Measurements from ENCODE around the gene ST7. TPM values are rescaled to one million over a fixed set of nuclear protein-coding genes. Genes with fewer than 3 reads are reported as not detected.

The ST7 gene
- total RNA-seq, 4 donors from 2014 or later, result 7.2 to 47.9 (median 19.1) TPM

GRCh38 chr7:117153016-117153545 lies 199.8 kb downstream of the ST7 start:
- TF ChIP-seq CTCF (IDR thresholded peaks at IDR 0.05), result no peak
- TF ChIP-seq POLR2AphosphoS5 (IDR thresholded peaks at IDR 0.05), result no peak
- TF ChIP-seq POLR2A (IDR thresholded peaks at IDR 0.05), result no peak
- no peak for TF ChIP-seq EP300 (IDR thresholded peaks at IDR 0.05; ENCODE audit: low read depth)
- Histone ChIP-seq H3K27ac (no peak overlapping the region), H3K9me3 (no peaks in the 10 kb centered on the region), H3K36me3 (no peaks in the 10 kb centered on the region), H3K4me3 (no peak overlapping the region), H3K4me1 (peaks cover 0 to 7% (median 2%) of the 10 kb centered on the region in 4 donors), H3K27me3 (no peaks in the 10 kb centered on the region)
- in situ Hi-C loops (cut with MboI; ENCODE audit: low pct_ligation_motif_present in 1 of 4, low pct_unique_long_range_greater_than_20kb in 1 of 4, low sequenced_read_pairs in 3 of 4) (no loop called here), intact Hi-C loops (cut with DNase I; ENCODE audit: low total_unique reads) (no loop called here)
- DNase-seq, result no peak
- WGBS, 2 donors (ENCODE audit: low coverage in 1 of 2), result 62 to 71% methylated on average over 1 of the region's 1 CpG

DNA sequence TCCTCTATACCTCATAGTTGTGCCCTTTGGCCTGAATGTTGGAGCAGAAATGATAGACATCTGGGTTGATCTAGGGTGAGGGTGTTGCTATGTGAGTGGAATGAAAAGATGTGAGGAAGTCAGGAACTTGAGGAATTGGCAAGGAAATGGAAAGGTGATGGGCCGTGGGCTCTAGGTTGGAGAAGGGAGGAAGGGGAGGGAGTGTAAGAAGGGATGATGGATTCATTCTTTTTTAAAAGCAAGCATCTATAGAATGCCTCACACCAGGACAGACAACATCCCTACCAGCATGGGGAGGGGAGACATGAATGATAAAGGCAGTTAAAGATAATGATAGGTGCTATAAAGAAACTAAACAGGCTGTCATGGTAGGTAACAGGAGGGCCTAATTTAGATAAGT lies 201.4 kb downstream of the ST7 start:
- WGBS, 2 donors (ENCODE audit: low coverage in 1 of 2), result 94 to 100% methylated on average over 1 of the region's 1 CpG
- no peak for DNase-seq
- H3K36me3 ChIP-seq, result no peaks in the 10 kb centered on the region
- no peak overlapping the region for H3K4me3 ChIP-seq
- H3K9me3 ChIP-seq, result no peaks in the 10 kb centered on the region
- peaks cover 0 to 9% (median 7%) of the 10 kb centered on the region in 4 donors for H3K4me1 ChIP-seq
- no peaks in the 10 kb centered on the region for H3K27me3 ChIP-seq
- no peak for TF ChIP-seq POLR2AphosphoS5 (IDR thresholded peaks at IDR 0.05)
- no peak overlapping the region for H3K27ac ChIP-seq
- in situ Hi-C loops (cut with MboI; ENCODE audit: low pct_ligation_motif_present in 1 of 4, low pct_unique_long_range_greater_than_20kb in 1 of 4, low sequenced_read_pairs in 3 of 4) (no loop called here), intact Hi-C loops (cut with DNase I; ENCODE audit: low total_unique reads) (no loop called here)

- no peaks in the 10 kb centered on the region for H3K9me3 ChIP-seq
- in situ Hi-C loops (cut with MboI; ENCODE audit: low pct_ligation_motif_present in 1 of 4, low pct_unique_long_range_greater_than_20kb in 1 of 4, low sequenced_read_pairs in 3 of 4) (no loop called here), intact Hi-C loops (cut with DNase I; ENCODE audit: low total_unique reads) (no loop called here)
- WGBS, 2 donors (ENCODE audit: low coverage in 1 of 2), result 97 to 100% methylated on average over 1 of the region's 1 CpG
- no peaks in the 10 kb centered on the region for H3K36me3 ChIP-seq
- H3K4me3 ChIP-seq, result no peak overlapping the region
- H3K27me3 ChIP-seq, result no peaks in the 10 kb centered on the region
- peaks cover 0 to 9% (median 7%) of the 10 kb centered on the region in 4 donors for H3K4me1 ChIP-seq
- no peak for DNase-seq
- no peak overlapping the region for H3K27ac ChIP-seq
- TF ChIP-seq POLR2A (IDR thresholded peaks at IDR 0.05) (no peak), EP300 (IDR thresholded peaks at IDR 0.05; ENCODE audit: low read depth) (no peak), POLR2AphosphoS5 (IDR thresholded peaks at IDR 0.05) (no peak), CTCF (IDR thresholded peaks at IDR 0.05) (no peak)
Measured at GRCh38 chr7:117155694-117156093, 202.4 kb downstream of the ST7 start.

GRCh38 chr7:117157241-117158209 lies 204.2 kb downstream of the ST7 start:
- DNase-seq, result no peak
- intact Hi-C loops (cut with DNase I; ENCODE audit: low total_unique reads), result no loop called here
- peaks cover 0 to 7% (median 6%) of the 10 kb centered on the region in 4 donors for H3K4me1 ChIP-seq
- no peaks in the 10 kb centered on the region for H3K9me3 ChIP-seq
- TF ChIP-seq CTCF (IDR thresholded peaks at IDR 0.05) (no peak), EP300 (IDR thresholded peaks at IDR 0.05; ENCODE audit: low read depth) (no peak), POLR2AphosphoS5 (IDR thresholded peaks at IDR 0.05) (no peak), POLR2A (IDR thresholded peaks at IDR 0.05) (no peak)
- no peak overlapping the region for H3K4me3 ChIP-seq
- H3K36me3 ChIP-seq, result no peaks in the 10 kb centered on the region
- WGBS, 2 donors (ENCODE audit: low coverage in 1 of 2), result 50 to 68% methylated on average over 4 to 5 of the region's 5 CpGs
- in situ Hi-C loops (cut with MboI; ENCODE audit: low pct_ligation_motif_present in 1 of 4, low pct_unique_long_range_greater_than_20kb in 1 of 4, low sequenced_read_pairs in 3 of 4), result no loop called here
- no peak overlapping the region for H3K27ac ChIP-seq
- no peaks in the 10 kb centered on the region for H3K27me3 ChIP-seq

Measured in transverse colon (tissue), 4 donors.